Smooth muscle cell (in vitro differentiated cells): ENCODE data around the gene OR4K13. TPM values are rescaled to one million over a fixed set of nuclear protein-coding genes. Genes with fewer than 3 reads are reported as not detected.

Experiments used
- DNase-seq: peaks from one replicate; lab custom pipeline; 2025; ENCODE audit not compliant: unreplicated experiment; lab: John Stamatoyannopoulos, UW
- H2AFZ ChIP-seq: fragments of 200-600 bp; sonication (generic); 2 replicates; pipeline ENCODE4 v1.6.0; 2016; ENCODE audit warnings: antibody characterized with exemption, low read depth, mild to moderate bottlenecking
- H3F3A ChIP-seq: fragments of 200-600 bp; sonication (generic); 2 replicates; pipeline ENCODE4 v1.6.0; 2017; ENCODE audit warnings: antibody characterized with exemption, low read depth
- H3K27ac ChIP-seq: fragments of 200-600 bp; sonication (generic); 2 replicates; pipeline ENCODE4 v1.5.1; 2016; ENCODE audit warnings: low read depth, mild to moderate bottlenecking
- H3K27me3 ChIP-seq: fragments of 200-600 bp; sonication (generic); 2 replicates; pipeline ENCODE4 v1.6.1; 2016; ENCODE audit warnings: low read depth, mild to moderate bottlenecking
- H3K36me3 ChIP-seq: fragments of 200-600 bp; sonication (generic); 2 replicates; pipeline ENCODE4 v1.5.1; 2016; ENCODE audit warnings: low read depth
- H3K4me1 ChIP-seq: fragments of 200-600 bp; sonication (generic); 2 replicates; pipeline ENCODE4 v1.5.1; 2016; ENCODE audit warnings: low read depth
- H3K4me2 ChIP-seq: fragments of 200-600 bp; sonication (generic); 2 replicates; pipeline ENCODE4 v1.6.0; 2016; ENCODE audit warnings: mild to moderate bottlenecking
- H3K4me3 ChIP-seq: fragments of 200-600 bp; sonication (generic); 2 replicates; pipeline ENCODE4 v1.5.1; 2016; ENCODE audit warnings: mild to moderate bottlenecking
- H3K79me2 ChIP-seq: fragments of 200-600 bp; sonication (generic); 2 replicates; pipeline ENCODE4 v1.6.0; 2016; ENCODE audit warnings: low read depth, mild to moderate bottlenecking
- H3K9ac ChIP-seq: fragments of 200-600 bp; sonication (generic); 2 replicates; pipeline ENCODE4 v1.6.0; 2016; ENCODE audit warnings: low read depth
- H3K9me3 ChIP-seq: fragments of 200-600 bp; sonication (generic); replicated peaks from 2 replicates; pipeline ENCODE4 v1.5.1; 2016; ENCODE audit warnings: low read depth
- H4K20me1 ChIP-seq: fragments of 200-600 bp; sonication (generic); 2 replicates; pipeline ENCODE4 v1.6.0; 2016; ENCODE audit warnings: low read depth
- CTCF ChIP-seq: fragments of 200-600 bp; sonication (generic); IDR thresholded peaks from 2 replicates; pipeline ENCODE4 v1.5.1; 2017; ENCODE audit warnings: borderline replicate concordance, mild to moderate bottlenecking, antibody characterized with exemption; ENCODE audit not compliant: insufficient read depth, poor library complexity, severe bottlenecking
- WGBS: methylation state at CpG from one replicate; pipeline ENCODE4 v1.1.7; 2016; ENCODE audit warnings: low lambda C conversion rate; 5-methylcytosine and 5-hydroxymethylcytosine counted together
- polyA plus RNA-seq: library from polyadenylated mRNA; unstranded; fragments of >200 nt; fragmentation: Nextera tagmentation; extraction: Ambion mirVana; gene quantifications from 2 replicates; pipeline ENCODE4 v1.2.1, GENCODE V29; 2016
- total RNA-seq: library from RNA; depleted of rRNA; stranded (reverse); fragments of >200 nt; gene quantifications from 2 replicates; pipeline ENCODE4 v1.2.3, GENCODE V29; 2014

Gene OR4K13
- total and polyA plus RNA-seq, 2 experiments from 2014 or later = not detected

GRCh38 chr14:20008156-20008555 lies 27.7 kb downstream of the OR4K13 start:
- Histone ChIP-seq H3K4me2 (no peak overlapping the region), H3K9me3 (no peaks in the 10 kb centered on the region), H3F3A (no peaks in the 10 kb centered on the region), H3K27me3 (no peaks in the 10 kb centered on the region), H3K79me2 (no peaks in the 10 kb centered on the region), H3K9ac (no peak overlapping the region), H4K20me1 (no peaks in the 10 kb centered on the region), H3K4me1 (no peaks in the 10 kb centered on the region), H2AFZ (no peak overlapping the region), H3K36me3 (no peaks in the 10 kb centered on the region), H3K27ac (no peak overlapping the region), H3K4me3 (no peak overlapping the region)
- DNase-seq = no peak
- TF ChIP-seq CTCF = no peak

- Histone ChIP-seq H3K4me2 (no peak overlapping the region), H2AFZ (no peak overlapping the region), H3K4me3 (no peak overlapping the region), H3K79me2 (no peaks in the 10 kb centered on the region), H3K4me1 (no peaks in the 10 kb centered on the region), H3K36me3 (no peaks in the 10 kb centered on the region), H4K20me1 (no peaks in the 10 kb centered on the region), H3K27me3 (no peaks in the 10 kb centered on the region), H3F3A (no peaks in the 10 kb centered on the region), H3K9ac (no peak overlapping the region), H3K9me3 (peaks cover 5% of the 10 kb centered on the region), H3K27ac (no peak overlapping the region)
- no peak for DNase-seq
- no peak for TF ChIP-seq CTCF
- 78% methylated on average over 7 of the region's 7 CpGs for WGBS
These were observed 33.5 kb downstream of the OR4K13 start for GRCh38 chr14:20002319-20002718.

GRCh38 chr14:20001863-20002262 lies 34.0 kb downstream of the OR4K13 start, which contains the start of gene OR4Q2:
OR4Q2 (plus strand) TSS chr14:20002163.
- no peaks in the 10 kb centered on the region for H4K20me1 ChIP-seq
- H3K4me2 ChIP-seq = no peak within 1 kb of the TSS
- TF ChIP-seq CTCF = no peak
- H3K27me3 ChIP-seq = no peaks in the 10 kb centered on the region
- no peaks in the 10 kb centered on the region for H3K36me3 ChIP-seq
- no peak within 1 kb of the TSS for H2AFZ ChIP-seq
- no peak within 1 kb of the TSS for H3K27ac ChIP-seq
- DNase-seq = no peak
- no peak within 1 kb of the TSS for H3K4me3 ChIP-seq
- peaks cover 5% of the 10 kb centered on the region for H3K9me3 ChIP-seq
- H3K4me1 ChIP-seq = no peaks in the 10 kb centered on the region
- H3F3A ChIP-seq = no peaks in the 10 kb centered on the region
- H3K9ac ChIP-seq = no peak within 1 kb of the TSS
- no peaks in the 10 kb centered on the region for H3K79me2 ChIP-seq

GRCh38 chr14:19993438-19993837 lies 42.4 kb downstream of the OR4K13 start:
- peaks cover 8% of the 10 kb centered on the region for H3K9me3 ChIP-seq
- no peak overlapping the region for H3K4me3 ChIP-seq
- no peaks in the 10 kb centered on the region for H3K4me1 ChIP-seq
- no peak for DNase-seq
- no peaks in the 10 kb centered on the region for H3K79me2 ChIP-seq
- no peak overlapping the region for H3K4me2 ChIP-seq
- TF ChIP-seq CTCF = no peak
- H2AFZ ChIP-seq = no peak overlapping the region
- H3K27me3 ChIP-seq = no peaks in the 10 kb centered on the region
- H3K36me3 ChIP-seq = no peaks in the 10 kb centered on the region
- WGBS = 62% methylated on average over 2 of the region's 2 CpGs
- H4K20me1 ChIP-seq = no peaks in the 10 kb centered on the region
- H3K9ac ChIP-seq = no peak overlapping the region
- no peaks in the 10 kb centered on the region for H3F3A ChIP-seq
- H3K27ac ChIP-seq = no peak overlapping the region

Other genes starting within 250 kb of the OR4K13 start
- not detected in 2 replicates for gene OR4N2, start 232.3 kb downstream of the OR4K13 start, total RNA-seq
- not detected in 2 replicates for gene OR4N2, start 232.3 kb downstream of the OR4K13 start, polyA plus RNA-seq
- gene OR4K2, start 160.9 kb downstream of the OR4K13 start, total RNA-seq = not detected in 2 replicates
- gene OR4K2, start 160.9 kb downstream of the OR4K13 start, polyA plus RNA-seq = not detected in 2 replicates
- not detected in 2 replicates for gene OR4K5, start 115.4 kb downstream of the OR4K13 start, total RNA-seq
- not detected in 2 replicates for gene OR4K5, start 115.4 kb downstream of the OR4K13 start, polyA plus RNA-seq
- gene OR4K1, start 105.1 kb downstream of the OR4K13 start, total RNA-seq = not detected in 2 replicates
- gene OR4K1, start 105.1 kb downstream of the OR4K13 start, polyA plus RNA-seq = not detected in 2 replicates
- not detected in 2 replicates for gene OR4K15, start 60.4 kb downstream of the OR4K13 start, total RNA-seq
- not detected in 2 replicates for gene OR4K15, start 60.4 kb downstream of the OR4K13 start, polyA plus RNA-seq
- not detected in 2 replicates for gene OR4Q2, start 33.9 kb downstream of the OR4K13 start, total RNA-seq
- not detected in 2 replicates for gene OR4Q2, start 33.9 kb downstream of the OR4K13 start, polyA plus RNA-seq
- gene OR4K14, start 16.7 kb downstream of the OR4K13 start, total RNA-seq = not detected in 2 replicates
- gene OR4K14, start 16.7 kb downstream of the OR4K13 start, polyA plus RNA-seq = not detected in 2 replicates
- not detected in 2 replicates for gene OR4L1, start 24.0 kb upstream of the OR4K13 start, total RNA-seq
- gene OR4L1, start 24.0 kb upstream of the OR4K13 start, polyA plus RNA-seq = not detected in 2 replicates
- not detected in 2 replicates for gene OR4K17, start 74.7 kb upstream of the OR4K13 start, total RNA-seq
- gene OR4K17, start 74.7 kb upstream of the OR4K13 start, polyA plus RNA-seq = not detected in 2 replicates
- not detected in 2 replicates for gene OR4N5, start 102.8 kb upstream of the OR4K13 start, total RNA-seq
- gene OR4N5, start 102.8 kb upstream of the OR4K13 start, polyA plus RNA-seq = not detected in 2 replicates
- not detected in 2 replicates for gene OR11G2, start 154.9 kb upstream of the OR4K13 start, total RNA-seq
- not detected in 2 replicates for gene OR11G2, start 154.9 kb upstream of the OR4K13 start, polyA plus RNA-seq
- not detected in 2 replicates for gene OR11H6, start 187.7 kb upstream of the OR4K13 start, total RNA-seq
- not detected in 2 replicates for gene OR11H6, start 187.7 kb upstream of the OR4K13 start, polyA plus RNA-seq
- not detected in 2 replicates for gene OR11H7, start 192.9 kb upstream of the OR4K13 start, total RNA-seq
- not detected in 2 replicates for gene OR11H7, start 192.9 kb upstream of the OR4K13 start, polyA plus RNA-seq
- not detected in 2 replicates for gene OR11H4, start 203.2 kb upstream of the OR4K13 start, total RNA-seq
- gene OR11H4, start 203.2 kb upstream of the OR4K13 start, polyA plus RNA-seq = not detected in 2 replicates